Neural cell (in vitro differentiated cells): Measurements from ENCODE around the gene ATOSB. TPM values are rescaled to one million over a fixed set of nuclear protein-coding genes. Genes with fewer than 3 reads are reported as not detected.

ENCODE experiments used
- H2AFZ ChIP-seq: fragments of 200-600, 300-800 bp; sonication (generic), shearing (Covaris generic); 2 replicates; pipeline ENCODE4 v1.6.0; 2014; ENCODE audit warnings: low read depth, mild to moderate bottlenecking, antibody characterized with exemption, low read length, moderate library complexity
- H3F3A ChIP-seq: fragments of 200-600 bp; shearing (Covaris generic); 2 replicates; pipeline ENCODE4 v1.6.1; 2016; ENCODE audit warnings: mild to moderate bottlenecking, moderate library complexity, mixed read lengths, antibody characterized with exemption, low read length; ENCODE audit not compliant: insufficient read depth, poor library complexity, severe bottlenecking
- H3K27ac ChIP-seq: fragments of 200-600, 300-800 bp; sonication (generic), shearing (Covaris generic); 2 replicates; pipeline ENCODE4 v1.5.1; 2014; ENCODE audit warnings: mild to moderate bottlenecking, low read length, moderate library complexity
- H3K27me3 ChIP-seq: fragments of 300-800, 200-600 bp; sonication (generic), shearing (Covaris generic); 2 replicates; pipeline ENCODE4 v1.6.0; 2014; ENCODE audit warnings: mild to moderate bottlenecking, low read depth, low read length, moderate library complexity; ENCODE audit not compliant: insufficient read depth
- H3K36me3 ChIP-seq: fragments of 300-800, 200-600 bp; sonication (generic), shearing (Covaris generic); 2 replicates; pipeline ENCODE4 v1.5.1; 2014; ENCODE audit warnings: mild to moderate bottlenecking, antibody characterized with exemption, low read length, moderate library complexity; ENCODE audit not compliant: insufficient read depth
- H3K4me2 ChIP-seq: fragments of 300-800, 200-600 bp; sonication (generic), shearing (Covaris generic); 2 replicates; pipeline ENCODE4 v1.6.0; 2014; ENCODE audit warnings: mild to moderate bottlenecking, low read length
- H3K4me3 ChIP-seq: fragments of 300-800, 200-600 bp; sonication (generic), shearing (Covaris generic); 2 replicates; pipeline ENCODE4 v1.5.1; 2014; ENCODE audit warnings: mild to moderate bottlenecking, low read length, moderate library complexity
- H3K79me2 ChIP-seq: fragments of 200-600 bp; shearing (Covaris generic); replicated peaks from 2 replicates; pipeline ENCODE4 v1.6.0; 2014; ENCODE audit warnings: mild to moderate bottlenecking, low read length, moderate library complexity; ENCODE audit not compliant: insufficient read depth
- H3K9ac ChIP-seq: fragments of 300-800, 200-600 bp; sonication (generic), shearing (Covaris generic); 2 replicates; pipeline ENCODE4 v1.6.1; 2016; ENCODE audit warnings: mild to moderate bottlenecking, low read length, mixed read lengths
- H3K9me2 ChIP-seq: fragments of 200-600 bp; shearing (Covaris generic); 2 replicates; pipeline ENCODE4 v1.6.1; 2016; ENCODE audit warnings: mild to moderate bottlenecking, low read length, mixed read lengths; ENCODE audit not compliant: insufficient read depth
- H3K9me3 ChIP-seq: fragments of 200-600, 300-800 bp; sonication (generic), shearing (Covaris generic); 2 replicates; pipeline ENCODE4 v1.6.1; 2016; ENCODE audit warnings: mild to moderate bottlenecking, mixed run types, low read length, moderate library complexity, mixed read lengths
- H4K20me1 ChIP-seq: fragments of 200-600 bp; shearing (Covaris generic); 2 replicates; pipeline ENCODE4 v1.6.1; 2016; ENCODE audit warnings: mild to moderate bottlenecking, mixed run types; ENCODE audit not compliant: insufficient read depth
- EP300 ChIP-seq: fragments of 450-650 bp; conservative IDR thresholded peaks from 2 replicates; pipeline ENCODE4 v1.6.1; 2014; ENCODE audit warnings: antibody characterized with exemption, mild to moderate bottlenecking, moderate library complexity; ENCODE audit not compliant: poor library complexity, severe bottlenecking
- EZH2 ChIP-seq: fragments of 200-600, 300-800 bp; shearing (Covaris generic), sonication (generic); IDR thresholded peaks from 2 replicates; pipeline ENCODE4 v1.6.1; 2014; ENCODE audit warnings: antibody characterized with exemption, low read length, borderline replicate concordance, mild to moderate bottlenecking; ENCODE audit not compliant: insufficient read depth, poor library complexity, severe bottlenecking
- POLR2AphosphoS5 ChIP-seq: IDR thresholded peaks from 2 replicates; pipeline ENCODE4 v1.6.1; 2012
- RAD21 ChIP-seq: fragments of 450-650 bp; conservative IDR thresholded peaks from 2 replicates; pipeline ENCODE4 v1.6.1; 2014; ENCODE audit warnings: antibody characterized with exemption, mild to moderate bottlenecking, moderate library complexity
- TAF1 ChIP-seq: IDR thresholded peaks from 2 replicates; pipeline ENCODE4 v1.6.1; 2012; ENCODE audit warnings: low read depth
- polyA plus RNA-seq: library from polyadenylated mRNA; depleted of rRNA; stranded (reverse); fragments of >200 nt; gene quantifications from 2 replicates; pipeline ENCODE4 v1.2.3, GENCODE V29; 2014
- TF ChIP-seq, protein P1 (sequence below): IDR thresholded peaks from 2 replicates; pipeline ENCODE4 v1.6.1; 2012; ENCODE audit warnings: borderline replicate concordance

The ATOSB gene
- polyA plus RNA-seq, 1 donor from 2014 or later = 28.9 TPM

DNA sequence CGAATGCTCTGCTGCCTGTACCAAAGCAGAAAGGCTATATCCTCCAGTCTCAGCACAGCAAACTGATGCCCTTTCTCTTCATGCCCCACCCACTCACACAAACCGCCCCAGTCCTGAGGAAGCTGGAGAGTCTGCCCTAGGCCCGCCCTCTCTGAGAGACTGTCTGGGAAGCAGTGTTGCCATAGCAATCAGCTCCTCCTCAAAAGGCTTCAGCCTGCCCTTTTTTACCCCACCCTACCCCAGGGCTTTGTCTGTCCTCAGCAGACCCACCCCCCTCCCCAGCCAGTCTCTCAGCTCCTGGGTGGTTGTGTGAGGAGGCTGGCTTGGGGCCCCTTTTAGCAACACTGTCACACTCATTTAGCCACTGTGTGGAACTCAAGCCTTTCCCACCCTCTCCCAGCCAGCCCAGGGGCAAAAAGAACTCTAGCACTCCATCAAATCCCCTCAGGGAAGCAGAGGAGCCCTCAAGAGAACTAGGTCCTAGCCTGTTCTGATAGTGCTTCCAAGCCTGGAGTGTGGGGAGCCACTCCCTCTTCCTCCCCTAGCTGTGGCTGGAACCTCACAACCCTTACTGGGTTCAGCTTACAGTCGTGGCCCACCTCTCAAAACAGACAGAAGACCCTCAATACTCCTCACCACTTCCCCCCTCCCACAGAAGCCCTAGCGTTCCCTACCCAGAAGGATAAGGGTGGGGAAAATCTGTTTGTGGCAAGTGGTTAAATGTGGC is 1.4 kb downstream of the ATOSB start:
- Histone ChIP-seq H4K20me1 (no peaks in the 10 kb centered on the region), H3K36me3 (no peaks in the 10 kb centered on the region), H3K79me2 (peaks cover 36% of the 10 kb centered on the region), H3K27ac (peak overlapping the region; percentile 95), H3K9me2 (no peaks in the 10 kb centered on the region), H3K4me3 (peak overlapping the region; percentile 88), H3K4me2 (peak overlapping the region; percentile 94), H2AFZ (peak overlapping the region; percentile 8), H3K27me3 (no peaks in the 10 kb centered on the region), H3K9me3 (no peaks in the 10 kb centered on the region), H3F3A (peaks cover 6% of the 10 kb centered on the region), H3K9ac (peak overlapping the region; percentile 85)
- TF ChIP-seq TAF1 = peak; percentile 79
- TF ChIP-seq EZH2 = no peak
- TF ChIP-seq EP300 = peak; percentile 50
- peak; percentile 89 for TF ChIP-seq POLR2AphosphoS5
- TF ChIP-seq, protein P1, sequence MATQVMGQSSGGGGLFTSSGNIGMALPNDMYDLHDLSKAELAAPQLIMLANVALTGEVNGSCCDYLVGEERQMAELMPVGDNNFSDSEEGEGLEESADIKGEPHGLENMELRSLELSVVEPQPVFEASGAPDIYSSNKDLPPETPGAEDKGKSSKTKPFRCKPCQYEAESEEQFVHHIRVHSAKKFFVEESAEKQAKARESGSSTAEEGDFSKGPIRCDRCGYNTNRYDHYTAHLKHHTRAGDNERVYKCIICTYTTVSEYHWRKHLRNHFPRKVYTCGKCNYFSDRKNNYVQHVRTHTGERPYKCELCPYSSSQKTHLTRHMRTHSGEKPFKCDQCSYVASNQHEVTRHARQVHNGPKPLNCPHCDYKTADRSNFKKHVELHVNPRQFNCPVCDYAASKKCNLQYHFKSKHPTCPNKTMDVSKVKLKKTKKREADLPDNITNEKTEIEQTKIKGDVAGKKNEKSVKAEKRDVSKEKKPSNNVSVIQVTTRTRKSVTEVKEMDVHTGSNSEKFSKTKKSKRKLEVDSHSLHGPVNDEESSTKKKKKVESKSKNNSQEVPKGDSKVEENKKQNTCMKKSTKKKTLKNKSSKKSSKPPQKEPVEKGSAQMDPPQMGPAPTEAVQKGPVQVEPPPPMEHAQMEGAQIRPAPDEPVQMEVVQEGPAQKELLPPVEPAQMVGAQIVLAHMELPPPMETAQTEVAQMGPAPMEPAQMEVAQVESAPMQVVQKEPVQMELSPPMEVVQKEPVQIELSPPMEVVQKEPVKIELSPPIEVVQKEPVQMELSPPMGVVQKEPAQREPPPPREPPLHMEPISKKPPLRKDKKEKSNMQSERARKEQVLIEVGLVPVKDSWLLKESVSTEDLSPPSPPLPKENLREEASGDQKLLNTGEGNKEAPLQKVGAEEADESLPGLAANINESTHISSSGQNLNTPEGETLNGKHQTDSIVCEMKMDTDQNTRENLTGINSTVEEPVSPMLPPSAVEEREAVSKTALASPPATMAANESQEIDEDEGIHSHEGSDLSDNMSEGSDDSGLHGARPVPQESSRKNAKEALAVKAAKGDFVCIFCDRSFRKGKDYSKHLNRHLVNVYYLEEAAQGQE = peak; percentile 75
- no peak for TF ChIP-seq RAD21

DNA sequence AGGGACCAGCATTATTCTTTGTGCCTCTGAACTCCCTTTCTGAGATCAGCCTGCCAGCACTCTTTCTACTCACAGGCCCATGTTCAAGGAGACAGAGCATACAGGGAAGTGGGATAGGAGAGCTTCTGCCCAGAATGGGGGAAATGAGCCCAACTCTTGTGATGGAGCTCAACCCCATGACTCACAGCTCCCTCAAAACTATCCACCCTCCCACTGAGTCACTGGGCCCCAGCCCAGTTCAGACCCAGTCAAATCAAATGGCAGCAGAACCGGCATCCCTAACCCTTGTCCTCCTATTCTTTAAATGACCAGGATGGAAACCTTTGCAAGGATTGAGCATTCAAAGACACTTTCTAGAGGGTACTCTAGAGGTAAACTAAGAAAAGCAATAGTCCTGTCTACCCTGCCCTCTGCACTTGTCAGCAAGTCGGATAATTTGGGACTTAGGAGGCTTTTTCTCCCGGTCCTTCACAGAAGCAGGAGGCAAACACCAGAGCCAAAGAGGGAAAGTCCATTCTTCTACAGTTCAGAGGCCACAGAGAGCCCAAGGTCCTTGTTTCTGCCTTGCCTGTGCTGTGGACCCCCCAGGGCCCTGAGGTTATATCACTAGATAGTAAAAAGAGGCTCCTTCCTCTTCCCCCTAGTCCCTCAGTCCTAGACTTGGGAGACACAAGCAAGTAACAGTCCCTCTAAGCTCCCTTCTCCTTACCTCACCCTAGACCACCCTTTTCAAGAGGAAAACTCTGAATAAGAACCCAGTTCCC is 3.2 kb downstream of the ATOSB start:
- Histone ChIP-seq H3K9ac (peak overlapping the region; percentile 46), H3K36me3 (no peaks in the 10 kb centered on the region), H3K4me2 (peak overlapping the region; percentile 75), H2AFZ (no peak overlapping the region), H3F3A (peaks cover 6% of the 10 kb centered on the region), H3K27me3 (no peaks in the 10 kb centered on the region), H3K9me3 (no peaks in the 10 kb centered on the region), H4K20me1 (no peaks in the 10 kb centered on the region), H3K9me2 (no peaks in the 10 kb centered on the region), H3K4me3 (peak overlapping the region; percentile 97), H3K79me2 (peaks cover 45% of the 10 kb centered on the region), H3K27ac (peak overlapping the region; percentile 73)
- no peak for TF ChIP-seq EP300
- TF ChIP-seq EZH2 = no peak
- TF ChIP-seq TAF1 = no peak
- no peak for TF ChIP-seq POLR2AphosphoS5
